Measurements from ENCODE around the gene IGF2BP1.

- TF ChIP-seq POLR2A (IDR thresholded peaks at IDR 0.05), result no peak
- TF ChIP-seq, protein P1, sequence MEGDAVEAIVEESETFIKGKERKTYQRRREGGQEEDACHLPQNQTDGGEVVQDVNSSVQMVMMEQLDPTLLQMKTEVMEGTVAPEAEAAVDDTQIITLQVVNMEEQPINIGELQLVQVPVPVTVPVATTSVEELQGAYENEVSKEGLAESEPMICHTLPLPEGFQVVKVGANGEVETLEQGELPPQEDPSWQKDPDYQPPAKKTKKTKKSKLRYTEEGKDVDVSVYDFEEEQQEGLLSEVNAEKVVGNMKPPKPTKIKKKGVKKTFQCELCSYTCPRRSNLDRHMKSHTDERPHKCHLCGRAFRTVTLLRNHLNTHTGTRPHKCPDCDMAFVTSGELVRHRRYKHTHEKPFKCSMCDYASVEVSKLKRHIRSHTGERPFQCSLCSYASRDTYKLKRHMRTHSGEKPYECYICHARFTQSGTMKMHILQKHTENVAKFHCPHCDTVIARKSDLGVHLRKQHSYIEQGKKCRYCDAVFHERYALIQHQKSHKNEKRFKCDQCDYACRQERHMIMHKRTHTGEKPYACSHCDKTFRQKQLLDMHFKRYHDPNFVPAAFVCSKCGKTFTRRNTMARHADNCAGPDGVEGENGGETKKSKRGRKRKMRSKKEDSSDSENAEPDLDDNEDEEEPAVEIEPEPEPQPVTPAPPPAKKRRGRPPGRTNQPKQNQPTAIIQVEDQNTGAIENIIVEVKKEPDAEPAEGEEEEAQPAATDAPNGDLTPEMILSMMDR (IDR thresholded peaks at IDR 0.05), result no peak
These were observed 31.1 kb downstream of the IGF2BP1 start for GRCh38 chr17:49028271-49028670.

Measured in testis (tissue), 2 donors.